CD14-positive monocyte (primary cell): ENCODE data around the gene TTC31. TPM values are rescaled to one million over a fixed set of nuclear protein-coding genes. Genes with fewer than 3 reads are reported as not detected.
A peak's percentile ranks its signal among the peaks of the same experiment; 100 is the strongest.

Experiments used
- DNase-seq, 3 donors: peaks; one replicate each; pipeline ENCODE4 v3.0.0-alpha.2; 2011 to 2022
- H2AFZ ChIP-seq: 2 replicates; pipeline ENCODE4 v1.6.0; 2012; ENCODE audit warnings: mild to moderate bottlenecking, low read depth, low read length, inconsistent platforms; ENCODE audit not compliant: insufficient read depth, poor library complexity, severe bottlenecking
- H3K27ac ChIP-seq, 2 donors: 1 replicate in 1 of 2; 2 replicates in 1 of 2; pipeline ENCODE4 v1.5.1; 2012 to 2013; ENCODE audit warnings: low read length in 2 of 2, control low read depth in 1 of 2, inconsistent platforms in 1 of 2, low read depth in 1 of 2, mild to moderate bottlenecking in 1 of 2
- H3K27me3 ChIP-seq, 2 donors: one replicate each; pipeline versions ENCODE4 v1.6.0 to v1.6.1; 2011 to 2013; ENCODE audit warnings: low read length in 2 of 2; ENCODE audit not compliant: control insufficient read depth in 2 of 2, insufficient read depth in 2 of 2
- H3K36me3 ChIP-seq, 2 donors: replicated peaks in 1 of 2; 1 replicate in 1 of 2; 2 replicates in 1 of 2; pipeline versions ENCODE4 v1.5.1 to v1.6.1; 2012 to 2013; ENCODE audit warnings: low read length in 2 of 2, control low read depth in 1 of 2, inconsistent platforms in 1 of 2, mild to moderate bottlenecking in 1 of 2; ENCODE audit not compliant: insufficient read depth in 2 of 2, control insufficient read depth in 1 of 2
- H3K4me1 ChIP-seq, 2 donors: 1 replicate in 1 of 2; 2 replicates in 1 of 2; pipeline versions ENCODE4 v1.5.1 to v1.6.1; 2012 to 2013; ENCODE audit warnings: low read length in 2 of 2, control low read depth in 1 of 2, inconsistent platforms in 1 of 2, mild to moderate bottlenecking in 1 of 2, moderate library complexity in 1 of 2; ENCODE audit not compliant: insufficient read depth in 2 of 2, control insufficient read depth in 1 of 2
- H3K4me2 ChIP-seq: replicated peaks from 2 replicates; pipeline ENCODE3; 2012; ENCODE audit warnings: low read length, moderate library complexity, mild to moderate bottlenecking; ENCODE audit not compliant: poor library complexity, severe bottlenecking; ENCODE audit errors: extremely low read depth
- H3K4me3 ChIP-seq, 3 experiments: fragments of 200-600 bp in 1 of 3; sonication (generic) in 1 of 3; replicated peaks in 1 of 3; 1 replicate in 2 of 3; 2 replicates in 1 of 3; pipeline ENCODE4 v1.5.1; 2011 to 2013; ENCODE audit warnings: low read length in 3 of 3, mild to moderate bottlenecking in 3 of 3, control low read depth in 2 of 3, low read depth in 2 of 3, inconsistent platforms in 1 of 3, moderate library complexity in 1 of 3
- H3K79me2 ChIP-seq: 2 replicates; pipeline ENCODE4 v1.6.0; 2012; ENCODE audit warnings: mild to moderate bottlenecking, control low read depth, inconsistent platforms, low read length, moderate library complexity; ENCODE audit not compliant: insufficient read depth
- H3K9ac ChIP-seq: 2 replicates; pipeline ENCODE4 v1.6.0; 2017; ENCODE audit warnings: low read length, mild to moderate bottlenecking; ENCODE audit not compliant: insufficient read depth, poor library complexity, severe bottlenecking
- H3K9me3 ChIP-seq, 2 donors: replicated peaks in 1 of 2; 1 replicate in 1 of 2; 2 replicates in 1 of 2; pipeline versions ENCODE4 v1.5.1 to v1.6.1; 2012 to 2013; ENCODE audit warnings: low read length in 2 of 2, control low read depth in 1 of 2; ENCODE audit not compliant: control insufficient read depth in 1 of 2, insufficient read depth in 1 of 2
- H4K20me1 ChIP-seq: 2 replicates; pipeline ENCODE4 v1.6.0; 2012; ENCODE audit warnings: mild to moderate bottlenecking, low read length, control low read depth, moderate library complexity; ENCODE audit not compliant: insufficient read depth
- H3K27ac Mint-ChIP-seq, 7 donors: one replicate each; pipeline ENCODE4 v1.8.0; 2020; ENCODE audit warnings: mild to moderate bottlenecking in 7 of 7, mixed read lengths in 7 of 7, moderate library complexity in 6 of 7, inconsistent platforms in 2 of 7
- H3K27me3 Mint-ChIP-seq, 3 donors: one replicate each; pipeline ENCODE4 v1.8.0; 2021 to 2022; ENCODE audit warnings: low read depth in 3 of 3, mild to moderate bottlenecking in 3 of 3, mixed read lengths in 3 of 3, moderate library complexity in 3 of 3, inconsistent platforms in 1 of 3
- H3K36me3 Mint-ChIP-seq, 2 donors: one replicate each; pipeline ENCODE4 v1.8.0; 2020; ENCODE audit warnings: mixed read lengths in 2 of 2, inconsistent platforms in 1 of 2, mild to moderate bottlenecking in 1 of 2
- H3K4me1 Mint-ChIP-seq: one replicate; pipeline ENCODE4 v1.8.0; 2020; ENCODE audit warnings: mild to moderate bottlenecking, mixed read lengths
- H3K4me3 Mint-ChIP-seq, 2 donors: one replicate each; pipeline ENCODE4 v1.8.0; 2020; ENCODE audit warnings: mild to moderate bottlenecking in 2 of 2, mixed read lengths in 2 of 2, moderate library complexity in 1 of 2
- H3K9me3 Mint-ChIP-seq, 7 donors: one replicate each; pipeline ENCODE4 v1.8.0; 2020 to 2022; ENCODE audit warnings: mixed read lengths in 7 of 7, mild to moderate bottlenecking in 6 of 7, moderate library complexity in 6 of 7, inconsistent platforms in 2 of 7
- CTCF ChIP-seq: fragments of 200-600 bp; IDR thresholded peaks from one replicate; pipeline ENCODE4 v1.8.0; 2022; ENCODE audit warnings: antibody characterized with exemption, mild to moderate bottlenecking
- WGBS: methylation state at CpG from one replicate; pipeline ENCODE4 v1.1.5; 2013; ENCODE audit warnings: missing lambda C conversion rate; ENCODE audit not compliant: insufficient coverage; 5-methylcytosine and 5-hydroxymethylcytosine counted together
- intact Hi-C, 2 donors: fragments of 100-400 bp; cut with micrococcal nuclease; formaldehyde crosslinking; loops; one replicate each; pipeline versions ENCODE4 v1.15.0 to v1.15.1; 2023
- polyA plus RNA-seq, 3 donors: library from polyadenylated mRNA; depleted of rRNA in 1 of 3; unstranded in 2 of 3; stranded (reverse) in 1 of 3; fragments of 300-500 nt in 2 of 3; fragments of >200 nt in 1 of 3; fragmentation: Illumina TruSeq in 2 of 3; gene quantifications; 1 replicate in 2 of 3; 2 replicates in 1 of 3; pipeline ENCODE4 v1.2.3, GENCODE V29; 2012 to 2021

TTC31 gene
- polyA plus RNA-seq, 3 donors, result 19.6 to 46.5 (median 21.3) TPM

- peaks cover 8% of the 10 kb centered on the region for H4K20me1 ChIP-seq
- intact Hi-C loops, result no loop called here
- H3K9me3 Mint-ChIP-seq, result peaks cover 0 to 3% (median 0%) of the 10 kb centered on the region in 7 donors
- H3K27me3 Mint-ChIP-seq, result peaks cover 0 to 2% (median 0%) of the 10 kb centered on the region in 3 donors
- peak overlapping the region; percentile 92 to 98 (median 98) for H3K27ac Mint-ChIP-seq
- peak overlapping the region; percentile 38 to 92 (median 62) for H3K4me3 ChIP-seq
- peaks cover 31% of the 10 kb centered on the region for H3K4me1 Mint-ChIP-seq
- peak overlapping the region; percentile 92 for H3K4me2 ChIP-seq
- no peak for DNase-seq
- peaks cover 14 to 19% of the 10 kb centered on the region in 2 donors for H3K36me3 ChIP-seq
- peak overlapping the region; percentile 89 to 97 for H3K27ac ChIP-seq
- peaks cover 35 to 41% of the 10 kb centered on the region in 2 donors for H3K4me1 ChIP-seq
- H3K36me3 Mint-ChIP-seq, result peaks cover 19 to 33% of the 10 kb centered on the region in 2 donors
- H3K79me2 ChIP-seq, result peaks cover 17% of the 10 kb centered on the region
- H3K27me3 ChIP-seq, result no peaks in the 10 kb centered on the region
- no peak for TF ChIP-seq CTCF
- peak overlapping the region; percentile 99 for H2AFZ ChIP-seq
- peak overlapping the region; percentile 92 to 97 for H3K4me3 Mint-ChIP-seq
- H3K9ac ChIP-seq, result peak overlapping the region; percentile 85
- 0% methylated on average over 4 of the region's 7 CpGs for whole genome bisulfite sequencing
- no peaks in the 10 kb centered on the region for H3K9me3 ChIP-seq
These were observed 10.0 kb upstream of the TTC31 start for GRCh38 chr2:74472945-74473258.

GRCh38 chr2:74474481-74474880 is 8.4 kb upstream of the TTC31 start:
- Mint-ChIP-seq H3K4me3 (no peak overlapping the region), H3K27ac (no peak overlapping the region), H3K4me1 (peaks cover 35% of the 10 kb centered on the region), H3K27me3 (peaks cover 0 to 2% (median 2%) of the 10 kb centered on the region in 3 donors), H3K36me3 (peaks cover 23 to 39% of the 10 kb centered on the region in 2 donors), H3K9me3 (peaks cover 0 to 3% (median 0%) of the 10 kb centered on the region in 7 donors)
- WGBS, result 98% methylated on average over 6 of the region's 6 CpGs
- Histone ChIP-seq H3K79me2 (peaks cover 18% of the 10 kb centered on the region), H3K27me3 (no peaks in the 10 kb centered on the region), H3K36me3 (peaks cover 14 to 22% of the 10 kb centered on the region in 2 donors), H3K4me1 (peaks cover 35 to 41% of the 10 kb centered on the region in 2 donors), H2AFZ (no peak overlapping the region), H4K20me1 (peaks cover 8% of the 10 kb centered on the region), H3K27ac (no peak overlapping the region), H3K4me2 (no peak overlapping the region), H3K9me3 (no peaks in the 10 kb centered on the region), H3K4me3 (no peak overlapping the region), H3K9ac (no peak overlapping the region)
- intact Hi-C loops, result no loop called here
- DNase-seq, result no peak
- no peak for TF ChIP-seq CTCF
